Caki2 (cell line): ENCODE results near the gene TEKT5. TPM values are rescaled to one million over a fixed set of nuclear protein-coding genes. Genes with fewer than 3 reads are reported as not detected.
"Not testable (repeated sequence)": the region's sequence is repeated elsewhere in the genome, so short reads cannot be mapped to it uniquely, and the experiment has no call there.

ENCODE experiments used
- DNase-seq: peaks from one replicate; pipeline ENCODE4 v3.0.0-alpha.2; 2015; ENCODE audit warnings: low read depth
- in situ Hi-C: cut with HindIII; loops from 2 replicates; pipeline ENCODE4 v1.10.0; 2016; ENCODE audit warnings: low sequenced_read_pairs, low pct_unique_long_range_greater_than_20kb, mixed read lengths
- total RNA-seq: library from RNA; depleted of rRNA; stranded (reverse); fragments of >200 nt; shearing (Covaris generic); gene quantifications from 2 replicates; pipeline ENCODE4 v1.2.3, GENCODE V29; 2014; ENCODE audit warnings: low replicate concordance

The TEKT5 gene
- total RNA-seq, 1 experiment from 2014 or later, result not detected

- in situ Hi-C loops, result no loop called here
- no peak for DNase-seq
Observed at GRCh38 chr16:10644092-10644491, 50.6 kb downstream of the TEKT5 start.

GRCh38 chr16:10642964-10643363, 51.8 kb downstream of the TEKT5 start:
- DNase-seq, result no peak
- in situ Hi-C loops, result no loop called here

- in situ Hi-C loops, result no loop called here
- DNase-seq, result no peak
Observed at GRCh38 chr16:10641953-10642949, 52.5 kb downstream of the TEKT5 start.

GRCh38 chr16:10641555-10641952, 53.2 kb downstream of the TEKT5 start:
- in situ Hi-C loops, result no loop called here
- DNase-seq, result no peak

GRCh38 chr16:10640934-10641333, 53.8 kb downstream of the TEKT5 start:
- no peak for DNase-seq
- in situ Hi-C loops, result no loop called here

GRCh38 chr16:10638101-10638500, 56.6 kb downstream of the TEKT5 start:
- in situ Hi-C loops, result no loop called here
- DNase-seq, result no peak

GRCh38 chr16:10637337-10638037, 57.2 kb downstream of the TEKT5 start:
- no peak for DNase-seq
- in situ Hi-C loops, result no loop called here

- in situ Hi-C loops, result no loop called here
- DNase-seq, result no peak
Observed at GRCh38 chr16:10635365-10636021, 59.2 kb downstream of the TEKT5 start.

GRCh38 chr16:10633429-10633828, 61.3 kb downstream of the TEKT5 start:
- in situ Hi-C loops, DNase-seq: not testable (repeated sequence)

- DNase-seq, result no peak
- in situ Hi-C loops, result no loop called here
Observed at GRCh38 chr16:10631886-10632285, 62.8 kb downstream of the TEKT5 start.

GRCh38 chr16:10629592-10629963, 65.2 kb downstream of the TEKT5 start:
- DNase-seq, result no peak
- in situ Hi-C loops, result no loop called here

GRCh38 chr16:10625595-10626357, 69.0 kb downstream of the TEKT5 start:
- in situ Hi-C loops, result no loop called here

GRCh38 chr16:10624527-10624926, 70.2 kb downstream of the TEKT5 start:
- no peak for DNase-seq
- in situ Hi-C loops, result no loop called here

More at GRCh38 chr16:10625595-10626357, 69.0 kb downstream of the TEKT5 start:
- DNase-seq, result peak; percentile 36

- DNase-seq, result no peak
- in situ Hi-C loops, result no loop called here
Observed at GRCh38 chr16:10623059-10623458, 71.7 kb downstream of the TEKT5 start.

GRCh38 chr16:10622036-10622921, 72.5 kb downstream of the TEKT5 start:
- in situ Hi-C loops, result no loop called here
- DNase-seq, result no peak

GRCh38 chr16:10621216-10621949, 73.3 kb downstream of the TEKT5 start:
- DNase-seq, in situ Hi-C loops: not testable (repeated sequence)

GRCh38 chr16:10620120-10620519, 74.6 kb downstream of the TEKT5 start:
- no peak for DNase-seq
- in situ Hi-C loops, result no loop called here
